GM21529 (cell line): ENCODE data around the gene CNKSR3.
"Not testable (repeated sequence)": the region's sequence is repeated elsewhere in the genome, so short reads cannot be mapped to it uniquely, and the experiment has no call there.

Experiments
- ATAC-seq: cut with Tn5 transposase; IDR thresholded peaks from one replicate; pipeline ENCODE4 v1.9.1; 2021; ENCODE audit not compliant: unreplicated experiment

CNKSR3 gene

GRCh38 chr6:154510144-154510905, at the start of gene CNKSR3:
Gene CNKSR3 (minus strand): TSS chr6:154510685. CDS start chr6:154510114, 571 bp downstream.
- peak; percentile 78 for ATAC-seq

GRCh38 chr6:154558984-154559383, 48.5 kb upstream of the CNKSR3 start:
- ATAC-seq = no peak

GRCh38 chr6:154558513-154558912, 48.0 kb upstream of the CNKSR3 start:
- no peak for ATAC-seq

GRCh38 chr6:154555073-154555677, 44.7 kb upstream of the CNKSR3 start:
- ATAC-seq = no peak

GRCh38 chr6:154554491-154554890, 44.0 kb upstream of the CNKSR3 start:
- no peak for ATAC-seq

- ATAC-seq = no peak
Observed at GRCh38 chr6:154550779-154551178, 40.3 kb upstream of the CNKSR3 start.

GRCh38 chr6:154549179-154549578, 38.7 kb upstream of the CNKSR3 start:
- no peak for ATAC-seq

- no peak for ATAC-seq
Observed at GRCh38 chr6:154548130-154548830, 37.8 kb upstream of the CNKSR3 start.

GRCh38 chr6:154543628-154544027, 33.1 kb upstream of the CNKSR3 start:
- no peak for ATAC-seq

- ATAC-seq = no peak
Observed at GRCh38 chr6:154542747-154543146, 32.3 kb upstream of the CNKSR3 start.

GRCh38 chr6:154541837-154542236, 31.4 kb upstream of the CNKSR3 start:
- not testable (repeated sequence) for ATAC-seq

- no peak for ATAC-seq
Observed at GRCh38 chr6:154539593-154540269, 29.2 kb upstream of the CNKSR3 start.

GRCh38 chr6:154538640-154539191, 28.2 kb upstream of the CNKSR3 start:
- no peak for ATAC-seq

GRCh38 chr6:154537511-154538325, 27.2 kb upstream of the CNKSR3 start:
- no peak for ATAC-seq

- ATAC-seq = no peak
Observed at GRCh38 chr6:154536999-154537398, 26.5 kb upstream of the CNKSR3 start.

- no peak for ATAC-seq
Observed at GRCh38 chr6:154536255-154536654, 25.8 kb upstream of the CNKSR3 start.

GRCh38 chr6:154535851-154536250, 25.4 kb upstream of the CNKSR3 start:
- ATAC-seq = no peak

- ATAC-seq = no peak
Observed at GRCh38 chr6:154535147-154535546, 24.7 kb upstream of the CNKSR3 start.

GRCh38 chr6:154534531-154534930, 24.0 kb upstream of the CNKSR3 start:
- no peak for ATAC-seq

- ATAC-seq = no peak
Observed at GRCh38 chr6:154532426-154532825, 21.9 kb upstream of the CNKSR3 start.
